ENCODE results near the gene EPHB1. TPM values are rescaled to one million over a fixed set of nuclear protein-coding genes. Genes with fewer than 3 reads are reported as not detected.

The EPHB1 gene
- total and polyA plus RNA-seq, 2 of the 13 experiments (the other 11 are each of a cell fraction or from before 2014, with no cell fraction given) = 0.07 to 0.21 TPM

DNA sequence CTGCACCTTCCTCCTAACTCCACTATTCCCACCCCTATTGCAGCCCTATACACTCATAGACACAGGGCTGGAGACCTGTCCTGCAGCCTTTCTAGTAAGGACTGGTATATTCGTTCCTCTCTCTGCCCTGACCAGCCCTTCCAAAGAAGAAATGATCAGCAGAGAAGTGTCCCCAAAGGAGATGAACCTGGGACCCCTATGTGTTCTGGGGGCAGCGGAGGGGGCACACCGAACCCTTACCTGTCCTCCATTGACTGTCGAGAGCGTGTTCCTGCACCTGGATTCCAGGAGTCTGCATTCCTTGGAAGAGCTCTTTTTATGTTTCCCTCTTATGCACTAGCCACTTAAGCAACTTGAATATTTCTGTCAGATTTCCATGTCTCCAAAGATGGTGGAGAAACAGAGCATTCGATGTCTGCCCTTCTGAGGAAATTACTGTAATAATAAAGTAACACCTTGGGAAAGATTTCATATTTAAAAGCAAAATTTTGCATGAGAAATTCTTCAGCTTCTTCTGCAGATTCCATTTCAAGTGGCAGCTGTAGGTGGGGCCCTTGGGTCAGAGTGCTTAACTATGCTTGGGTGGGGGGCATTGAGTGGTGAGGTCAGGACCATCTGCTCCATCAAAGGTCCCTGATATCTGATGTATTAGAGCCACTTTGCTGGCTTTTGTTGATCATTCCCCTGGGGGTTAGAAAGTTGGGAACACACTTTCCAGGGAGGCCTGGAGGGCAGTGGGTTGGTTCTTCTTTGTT lies 6.3 kb downstream of the EPHB1 start:
- Histone ChIP-seq H3K79me2 (ENCODE audit: insufficient read depth, low read length) (no peaks in the 10 kb centered on the region), H3K9ac (ENCODE audit: insufficient read depth, low read depth, low read length) (no peak overlapping the region), H3K9me3 (ENCODE audit: low read length) (no peaks in the 10 kb centered on the region), H3K4me3 (replicated peaks in 1 of 3; ENCODE audit: insufficient read depth in 1 of 3, low read depth in 2 of 3, low read length in 3 of 3) (no peak overlapping the region), H3K4me2 (ENCODE audit: low read depth, low read length) (no peak overlapping the region), H2AFZ (ENCODE audit: low read length) (no peak overlapping the region), H3K36me3 (replicated peaks in 1 of 2; ENCODE audit: control insufficient read depth in 1 of 2, insufficient read depth in 2 of 2, low read length in 2 of 2) (no peaks in the 10 kb centered on the region), H3K27me3 (ENCODE audit: control insufficient read depth in 1 of 2, insufficient read depth in 2 of 2, low read length in 2 of 2) (peaks cover 1 to 17% of the 10 kb centered on the region in 2 experiments; a peak in 3 of 5 replicates), H4K20me1 (ENCODE audit: insufficient read depth, low read length) (no peaks in the 10 kb centered on the region), H3K27ac (ENCODE audit: extremely low read length, insufficient read depth, low read length) (no peak overlapping the region), H3K4me1 (ENCODE audit: insufficient read depth, low read length) (no peaks in the 10 kb centered on the region)
- in situ Hi-C loops (cut with HindIII; ENCODE audit: extremely low pct_ligation_motif_present, low pct_unique_long_range_greater_than_20kb) (no loop called here), intact Hi-C loops (cut with micrococcal nuclease; ENCODE audit: unreplicated experiment) (no loop called here)
- BruUV-seq (replicated peaks) = no TSS peak
- ChIA-PET CTCF (ENCODE audit: low intra/inter-chr PET ratio, low total read pairs) (no interaction called here), POLR2A (no interaction called here)
- DNase-seq (ENCODE audit: low spot score) = no peak
- 4% methylated on average over 6 of the region's 6 CpGs for WGBS (ENCODE audit: low lambda C conversion rate)
- ATAC-seq = no peak
- FAIRE-seq = no peak
- TF ChIP-seq ZNF446 (CRISPR knock-in tag; IDR thresholded peaks at IDR 0.05) = no peak
- no peak for TF ChIP-seq ZNF775 (CRISPR knock-in tag; IDR thresholded peaks at IDR 0.05; ENCODE audit: borderline replicate concordance)
- TF ChIP-seq, protein P1, sequence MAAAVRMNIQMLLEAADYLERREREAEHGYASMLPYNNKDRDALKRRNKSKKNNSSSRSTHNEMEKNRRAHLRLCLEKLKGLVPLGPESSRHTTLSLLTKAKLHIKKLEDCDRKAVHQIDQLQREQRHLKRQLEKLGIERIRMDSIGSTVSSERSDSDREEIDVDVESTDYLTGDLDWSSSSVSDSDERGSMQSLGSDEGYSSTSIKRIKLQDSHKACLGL (CRISPR knock-in tag; IDR thresholded peaks at IDR 0.05) = no peak
- TF ChIP-seq, protein P2, sequence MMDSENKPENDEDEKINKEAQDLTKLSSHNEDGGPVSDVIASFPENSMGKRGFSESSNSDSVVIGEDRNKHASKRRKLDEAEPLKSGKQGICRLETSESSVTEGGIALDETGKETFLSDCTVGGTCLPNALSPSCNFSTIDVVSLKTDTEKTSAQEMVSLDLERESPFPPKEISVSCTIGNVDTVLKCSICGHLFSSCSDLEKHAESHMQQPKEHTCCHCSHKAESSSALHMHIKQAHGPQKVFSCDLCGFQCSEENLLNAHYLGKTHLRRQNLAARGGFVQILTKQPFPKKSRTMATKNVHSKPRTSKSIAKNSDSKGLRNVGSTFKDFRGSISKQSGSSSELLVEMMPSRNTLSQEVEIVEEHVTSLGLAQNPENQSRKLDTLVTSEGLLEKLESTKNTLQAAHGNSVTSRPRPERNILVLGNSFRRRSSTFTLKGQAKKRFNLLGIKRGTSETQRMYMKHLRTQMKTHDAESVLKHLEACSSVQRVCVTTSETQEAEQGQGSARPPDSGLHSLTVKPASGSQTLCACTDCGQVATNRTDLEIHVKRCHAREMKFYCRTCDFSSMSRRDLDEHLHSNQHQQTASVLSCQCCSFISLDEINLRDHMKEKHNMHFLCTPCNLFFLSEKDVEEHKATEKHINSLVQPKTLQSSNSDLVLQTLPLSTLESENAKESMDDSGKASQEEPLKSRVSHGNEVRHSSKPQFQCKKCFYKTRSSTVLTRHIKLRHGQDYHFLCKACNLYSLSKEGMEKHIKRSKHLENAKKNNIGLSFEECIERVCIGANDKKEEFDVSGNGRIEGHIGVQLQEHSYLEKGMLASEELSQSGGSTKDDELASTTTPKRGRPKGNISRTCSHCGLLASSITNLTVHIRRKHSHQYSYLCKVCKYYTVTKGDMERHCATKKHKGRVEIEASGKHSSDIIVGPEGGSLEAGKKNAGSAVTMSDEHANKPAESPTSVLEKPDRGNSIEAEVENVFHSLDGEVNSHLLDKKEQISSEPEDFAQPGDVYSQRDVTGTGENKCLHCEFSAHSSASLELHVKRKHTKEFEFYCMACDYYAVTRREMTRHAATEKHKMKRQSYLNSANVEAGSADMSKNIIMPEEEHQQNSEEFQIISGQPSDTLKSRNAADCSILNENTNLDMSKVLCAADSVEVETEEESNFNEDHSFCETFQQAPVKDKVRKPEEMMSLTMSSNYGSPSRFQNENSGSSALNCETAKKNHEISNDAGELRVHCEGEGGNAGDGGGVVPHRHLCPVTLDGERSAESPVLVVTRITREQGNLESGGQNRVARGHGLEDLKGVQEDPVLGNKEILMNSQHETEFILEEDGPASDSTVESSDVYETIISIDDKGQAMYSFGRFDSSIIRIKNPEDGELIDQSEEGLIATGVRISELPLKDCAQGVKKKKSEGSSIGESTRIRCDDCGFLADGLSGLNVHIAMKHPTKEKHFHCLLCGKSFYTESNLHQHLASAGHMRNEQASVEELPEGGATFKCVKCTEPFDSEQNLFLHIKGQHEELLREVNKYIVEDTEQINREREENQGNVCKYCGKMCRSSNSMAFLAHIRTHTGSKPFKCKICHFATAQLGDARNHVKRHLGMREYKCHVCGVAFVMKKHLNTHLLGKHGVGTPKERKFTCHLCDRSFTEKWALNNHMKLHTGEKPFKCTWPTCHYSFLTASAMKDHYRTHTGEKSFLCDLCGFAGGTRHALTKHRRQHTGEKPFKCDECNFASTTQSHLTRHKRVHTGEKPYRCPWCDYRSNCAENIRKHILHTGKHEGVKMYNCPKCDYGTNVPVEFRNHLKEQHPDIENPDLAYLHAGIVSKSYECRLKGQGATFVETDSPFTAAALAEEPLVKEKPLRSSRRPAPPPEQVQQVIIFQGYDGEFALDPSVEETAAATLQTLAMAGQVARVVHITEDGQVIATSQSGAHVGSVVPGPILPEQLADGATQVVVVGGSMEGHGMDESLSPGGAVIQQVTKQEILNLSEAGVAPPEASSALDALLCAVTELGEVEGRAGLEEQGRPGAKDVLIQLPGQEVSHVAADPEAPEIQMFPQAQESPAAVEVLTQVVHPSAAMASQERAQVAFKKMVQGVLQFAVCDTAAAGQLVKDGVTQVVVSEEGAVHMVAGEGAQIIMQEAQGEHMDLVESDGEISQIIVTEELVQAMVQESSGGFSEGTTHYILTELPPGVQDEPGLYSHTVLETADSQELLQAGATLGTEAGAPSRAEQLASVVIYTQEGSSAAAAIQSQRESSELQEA (CRISPR knock-in tag; IDR thresholded peaks at IDR 0.05; ENCODE audit: not compliant biosample characterization) = no peak
- no peak for TF ChIP-seq KMT2A (CRISPR knock-in tag; IDR thresholded peaks at IDR 0.05)
- TF ChIP-seq ZNF431 (CRISPR knock-in tag; IDR thresholded peaks at IDR 0.05; ENCODE audit: borderline replicate concordance, low read depth) = no peak
- TF ChIP-seq YY1 (IDR thresholded peaks at IDR 0.05; ENCODE audit: insufficient read depth, insufficient replicate concordance, low read depth, low read length) = no peak
- no peak for TF ChIP-seq NFKB2 (CRISPR knock-in tag; IDR thresholded peaks at IDR 0.05; ENCODE audit: borderline replicate concordance)
- TF ChIP-seq, protein P3, sequence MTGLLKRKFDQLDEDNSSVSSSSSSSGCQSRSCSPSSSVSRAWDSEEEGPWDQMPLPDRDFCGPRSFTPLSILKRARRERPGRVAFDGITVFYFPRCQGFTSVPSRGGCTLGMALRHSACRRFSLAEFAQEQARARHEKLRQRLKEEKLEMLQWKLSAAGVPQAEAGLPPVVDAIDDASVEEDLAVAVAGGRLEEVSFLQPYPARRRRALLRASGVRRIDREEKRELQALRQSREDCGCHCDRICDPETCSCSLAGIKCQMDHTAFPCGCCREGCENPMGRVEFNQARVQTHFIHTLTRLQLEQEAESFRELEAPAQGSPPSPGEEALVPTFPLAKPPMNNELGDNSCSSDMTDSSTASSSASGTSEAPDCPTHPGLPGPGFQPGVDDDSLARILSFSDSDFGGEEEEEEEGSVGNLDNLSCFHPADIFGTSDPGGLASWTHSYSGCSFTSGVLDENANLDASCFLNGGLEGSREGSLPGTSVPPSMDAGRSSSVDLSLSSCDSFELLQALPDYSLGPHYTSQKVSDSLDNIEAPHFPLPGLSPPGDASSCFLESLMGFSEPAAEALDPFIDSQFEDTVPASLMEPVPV (CRISPR knock-in tag; IDR thresholded peaks at IDR 0.05) = no peak
- TF ChIP-seq PHF8 (CRISPR knock-in tag; IDR thresholded peaks at IDR 0.05) = no peak
- TF ChIP-seq SRSF9 (IDR thresholded peaks at IDR 0.05; ENCODE audit: borderline replicate concordance, insufficient read depth, low read depth, low read length, poor library complexity, severe bottlenecking) = no peak
- no peak for TF ChIP-seq JUNB (CRISPR knock-in tag; IDR thresholded peaks at IDR 0.05; ENCODE audit: borderline replicate concordance)
- no peak for TF ChIP-seq DNMT3B (CRISPR knock-in tag; conservative IDR thresholded peaks at IDR 0.05)
